Mesendoderm (in vitro differentiated cells): Measurements from ENCODE around the gene PSMG1.
"Not testable (repeated sequence)": the region's sequence is repeated elsewhere in the genome, so short reads cannot be mapped to it uniquely, and the experiment has no call there.

Experiments used
- DNase-seq: peaks from one replicate; pipeline ENCODE4 v3.0.0; 2013
- H2AK5ac ChIP-seq: 2 replicates; pipeline ENCODE4 v1.6.1; 2013; ENCODE audit warnings: low read length, inconsistent platforms
- H2BK120ac ChIP-seq: 2 replicates; pipeline ENCODE4 v1.6.1; 2013; ENCODE audit warnings: low read depth, mild to moderate bottlenecking, low read length, moderate library complexity, mixed read lengths
- H2BK15ac ChIP-seq: replicated peaks from 2 replicates; pipeline ENCODE4 v1.6.1; 2013; ENCODE audit warnings: low read depth, mild to moderate bottlenecking, moderate library complexity
- H2BK5ac ChIP-seq: 2 replicates; pipeline ENCODE4 v1.6.1; 2013; ENCODE audit warnings: low read length, inconsistent platforms
- H3K18ac ChIP-seq: 2 replicates; pipeline ENCODE4 v1.6.1; 2013; ENCODE audit warnings: mild to moderate bottlenecking, low read length, mixed read lengths
- H3K23ac ChIP-seq: one replicate; pipeline ENCODE4 v1.6.1; 2013; ENCODE audit warnings: low read length
- H3K27ac ChIP-seq: 2 replicates; pipeline ENCODE4 v1.5.1; 2013; ENCODE audit warnings: low read depth, mild to moderate bottlenecking, inconsistent platforms, low read length, moderate library complexity
- H3K27me3 ChIP-seq: 2 replicates; pipeline ENCODE4 v1.6.1; 2013; ENCODE audit warnings: low read length, control low read depth, mild to moderate bottlenecking, inconsistent platforms; ENCODE audit not compliant: insufficient read depth, poor library complexity
- H3K36me3 ChIP-seq: 2 replicates; pipeline ENCODE4 v1.6.1; 2013; ENCODE audit warnings: low read length, inconsistent platforms; ENCODE audit not compliant: control insufficient read depth, insufficient read depth
- H3K4ac ChIP-seq: one replicate; pipeline ENCODE4 v1.6.1; 2013; ENCODE audit warnings: low read depth, mild to moderate bottlenecking, low read length, moderate library complexity
- H3K4me1 ChIP-seq: 2 replicates; pipeline ENCODE4 v1.6.1; 2013; ENCODE audit warnings: low read depth, low read length, inconsistent platforms; ENCODE audit not compliant: control insufficient read depth
- H3K4me2 ChIP-seq: 2 replicates; pipeline ENCODE4 v1.6.1; 2013; ENCODE audit warnings: low read length
- H3K4me3 ChIP-seq: 2 replicates; pipeline ENCODE4 v1.5.1; 2013; ENCODE audit warnings: mild to moderate bottlenecking, low read length
- H3K56ac ChIP-seq: one replicate; pipeline ENCODE4 v1.6.1; 2013; ENCODE audit warnings: low read length
- H3K79me1 ChIP-seq: 2 replicates; pipeline ENCODE4 v1.6.1; 2013; ENCODE audit warnings: low read length, inconsistent platforms
- H3K79me2 ChIP-seq: 2 replicates; pipeline ENCODE4 v1.6.1; 2013; ENCODE audit warnings: mild to moderate bottlenecking, low read length; ENCODE audit not compliant: control insufficient read depth, insufficient read depth
- H3K9ac ChIP-seq: 2 replicates; pipeline ENCODE4 v1.6.1; 2013; ENCODE audit warnings: low read length, inconsistent platforms
- H4K5ac ChIP-seq: one replicate; pipeline ENCODE4 v1.6.1; 2013; ENCODE audit warnings: low read length
- H4K8ac ChIP-seq: one replicate; pipeline ENCODE4 v1.6.1; 2013; ENCODE audit warnings: low read depth, mild to moderate bottlenecking, control low read depth, low read length, moderate library complexity
- WGBS: extraction: QIAGEN DNeasy Blood & Tissue Kit; methylation state at CpG from one replicate; pipeline ENCODE4 v1.1.7; 2013; ENCODE audit warnings: low lambda C conversion rate, missing lambda C conversion rate; ENCODE audit not compliant: insufficient coverage; ENCODE audit errors: extremely low coverage; 5-methylcytosine and 5-hydroxymethylcytosine counted together

PSMG1 gene

GRCh38 chr21:39159342-39160063 is 23.7 kb downstream of the PSMG1 start:
- no peak overlapping the region for H3K27ac ChIP-seq
- no peak overlapping the region for H3K4me2 ChIP-seq
- DNase-seq, result no peak
- H3K79me2 ChIP-seq, result no peaks in the 10 kb centered on the region
- H2BK5ac ChIP-seq, result no peak overlapping the region
- no peak overlapping the region for H3K4me3 ChIP-seq
- H3K9ac ChIP-seq, result no peak overlapping the region
- no peak overlapping the region for H2AK5ac ChIP-seq
- no peak overlapping the region for H2BK120ac ChIP-seq
- no peak overlapping the region for H3K4ac ChIP-seq
- no peak overlapping the region for H4K8ac ChIP-seq
- H4K5ac ChIP-seq, result no peak overlapping the region
- no peaks in the 10 kb centered on the region for H3K79me1 ChIP-seq
- H3K27me3 ChIP-seq, result no peaks in the 10 kb centered on the region
- H3K4me1 ChIP-seq, result no peaks in the 10 kb centered on the region
- no peaks in the 10 kb centered on the region for H3K36me3 ChIP-seq
- whole genome bisulfite sequencing, result no CpG with 5 or more reads among the region's 7 CpGs
- no peak overlapping the region for H3K56ac ChIP-seq
- H2BK15ac ChIP-seq, result no peak overlapping the region
- no peak overlapping the region for H3K18ac ChIP-seq
- no peak overlapping the region for H3K23ac ChIP-seq

DNA sequence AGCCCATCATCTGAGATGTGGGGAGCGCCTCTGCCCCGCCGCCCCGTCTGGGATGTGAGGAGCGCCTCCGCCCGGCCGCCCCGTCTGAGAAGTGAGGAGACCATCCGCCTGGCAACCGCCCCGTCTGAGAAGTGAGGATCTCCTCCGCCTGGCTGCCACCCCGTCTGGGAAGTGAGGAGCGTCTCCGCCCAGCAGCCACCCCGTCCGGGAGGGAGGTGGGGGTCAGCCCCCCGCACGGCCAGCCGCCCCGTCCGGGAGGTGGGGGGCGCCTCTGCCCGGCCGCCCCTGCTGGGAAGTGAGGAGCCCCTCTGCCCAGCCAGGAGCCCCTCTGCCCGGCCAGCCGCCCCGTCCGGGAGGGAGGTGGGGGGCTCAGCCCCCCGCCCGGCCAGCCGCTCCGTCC is 26.0 kb downstream of the PSMG1 start:
- H3K27me3 ChIP-seq, H2BK120ac ChIP-seq, H3K4me2 ChIP-seq, H3K9ac ChIP-seq, H3K4ac ChIP-seq, H2BK5ac ChIP-seq, H2AK5ac ChIP-seq, H3K4me3 ChIP-seq, H3K18ac ChIP-seq, H3K79me1 ChIP-seq, H3K27ac ChIP-seq, H3K23ac ChIP-seq, H4K8ac ChIP-seq, H3K4me1 ChIP-seq, H2BK15ac ChIP-seq, H3K36me3 ChIP-seq, H4K5ac ChIP-seq, H3K56ac ChIP-seq, DNase-seq, H3K79me2 ChIP-seq: not testable (repeated sequence)
- no CpG with 5 or more reads among the region's 34 CpGs for WGBS

GRCh38 chr21:39156024-39156423 is 27.2 kb downstream of the PSMG1 start:
- Histone ChIP-seq H4K5ac (no peak overlapping the region), H3K23ac (no peak overlapping the region), H2BK120ac (no peak overlapping the region), H2BK15ac (no peak overlapping the region), H3K9ac (no peak overlapping the region), H3K79me1 (no peaks in the 10 kb centered on the region), H3K79me2 (no peaks in the 10 kb centered on the region), H3K4me3 (no peak overlapping the region), H3K36me3 (no peaks in the 10 kb centered on the region), H3K27me3 (no peaks in the 10 kb centered on the region), H3K18ac (no peak overlapping the region), H2AK5ac (no peak overlapping the region), H3K4ac (no peak overlapping the region), H2BK5ac (no peak overlapping the region), H3K56ac (no peak overlapping the region), H3K4me1 (no peaks in the 10 kb centered on the region), H3K27ac (no peak overlapping the region), H3K4me2 (no peak overlapping the region), H4K8ac (no peak overlapping the region)
- WGBS, result no CpG with 5 or more reads among the region's 7 CpGs
- DNase-seq, result no peak

DNA sequence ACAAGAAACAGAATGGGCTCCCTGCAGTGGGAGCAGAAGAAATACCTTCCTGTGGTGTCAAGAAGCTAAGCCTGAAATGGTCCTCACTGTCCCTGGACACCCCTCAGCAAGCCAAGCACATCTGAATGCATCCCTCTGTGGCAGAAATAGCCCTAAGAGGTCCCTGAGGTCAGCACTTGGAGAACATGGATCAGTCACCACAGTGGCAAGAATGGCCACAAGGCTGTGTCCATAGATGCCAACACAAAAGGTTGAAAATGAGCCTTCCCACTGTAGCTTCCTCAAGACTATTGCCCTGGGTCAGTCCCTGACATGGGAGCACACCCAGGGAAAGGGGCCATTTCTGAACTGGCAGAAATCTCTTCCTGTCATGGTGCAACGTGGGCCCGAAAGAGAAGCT is 27.7 kb downstream of the PSMG1 start:
- no peak overlapping the region for H2BK15ac ChIP-seq
- no peaks in the 10 kb centered on the region for H3K79me1 ChIP-seq
- no peak for DNase-seq
- no peak overlapping the region for H3K56ac ChIP-seq
- H3K79me2 ChIP-seq, result no peaks in the 10 kb centered on the region
- no peak overlapping the region for H2BK120ac ChIP-seq
- no peaks in the 10 kb centered on the region for H3K4me1 ChIP-seq
- no peak overlapping the region for H3K9ac ChIP-seq
- H3K18ac ChIP-seq, result no peak overlapping the region
- no peak overlapping the region for H3K4ac ChIP-seq
- no peak overlapping the region for H2AK5ac ChIP-seq
- H4K8ac ChIP-seq, result no peak overlapping the region
- H3K36me3 ChIP-seq, result no peaks in the 10 kb centered on the region
- no peaks in the 10 kb centered on the region for H3K27me3 ChIP-seq
- no peak overlapping the region for H3K4me2 ChIP-seq
- H3K23ac ChIP-seq, result no peak overlapping the region
- no peak overlapping the region for H3K4me3 ChIP-seq
- no peak overlapping the region for H2BK5ac ChIP-seq
- no peak overlapping the region for H3K27ac ChIP-seq
- WGBS, result no CpG with 5 or more reads among the region's 2 CpGs
- no peak overlapping the region for H4K5ac ChIP-seq

DNA sequence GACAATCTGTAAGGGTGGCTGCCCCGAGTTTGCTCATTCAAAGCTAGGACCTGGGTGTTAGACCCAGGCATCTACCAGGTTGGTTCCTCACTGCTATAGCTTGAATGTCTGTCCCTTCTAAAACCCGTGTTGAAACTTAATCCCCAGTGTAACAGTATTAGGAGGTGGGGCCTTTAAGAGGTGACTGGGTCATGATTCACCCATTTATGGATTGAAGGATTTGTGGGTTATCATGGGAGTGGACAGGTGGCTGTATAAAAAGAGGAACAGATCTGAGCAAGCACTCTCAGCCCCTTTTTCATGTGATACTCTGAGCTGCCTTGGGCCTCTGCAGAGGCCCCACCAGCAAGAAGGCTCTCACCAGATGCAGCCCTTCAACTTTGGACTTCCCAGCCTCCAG is 29.4 kb downstream of the PSMG1 start:
- H2AK5ac ChIP-seq, result no peak overlapping the region
- H3K79me2 ChIP-seq, result no peaks in the 10 kb centered on the region
- no peak overlapping the region for H3K27ac ChIP-seq
- no peak overlapping the region for H3K18ac ChIP-seq
- H3K4me1 ChIP-seq, result no peaks in the 10 kb centered on the region
- no peak overlapping the region for H3K23ac ChIP-seq
- WGBS, result no CpG with 5 or more reads among the region's 2 CpGs
- H3K4me3 ChIP-seq, result no peak overlapping the region
- H3K9ac ChIP-seq, result no peak overlapping the region
- H2BK15ac ChIP-seq, result no peak overlapping the region
- H2BK120ac ChIP-seq, result no peak overlapping the region
- no peaks in the 10 kb centered on the region for H3K36me3 ChIP-seq
- H3K4ac ChIP-seq, result no peak overlapping the region
- H2BK5ac ChIP-seq, result no peak overlapping the region
- no peaks in the 10 kb centered on the region for H3K79me1 ChIP-seq
- no peak for DNase-seq
- H3K56ac ChIP-seq, result no peak overlapping the region
- no peaks in the 10 kb centered on the region for H3K27me3 ChIP-seq
- H3K4me2 ChIP-seq, result no peak overlapping the region
- H4K8ac ChIP-seq, result no peak overlapping the region
- H4K5ac ChIP-seq, result no peak overlapping the region

- Histone ChIP-seq H3K79me1 (no peaks in the 10 kb centered on the region), H3K4ac (no peak overlapping the region), H3K27me3 (no peaks in the 10 kb centered on the region), H4K5ac (no peak overlapping the region), H2BK15ac (no peak overlapping the region), H2BK120ac (no peak overlapping the region), H3K4me3 (no peak overlapping the region), H3K23ac (no peak overlapping the region), H3K9ac (no peak overlapping the region), H3K4me1 (no peaks in the 10 kb centered on the region), H3K4me2 (no peak overlapping the region), H4K8ac (no peak overlapping the region), H3K56ac (no peak overlapping the region), H2BK5ac (no peak overlapping the region), H3K36me3 (no peaks in the 10 kb centered on the region), H3K18ac (no peak overlapping the region), H3K27ac (no peak overlapping the region), H2AK5ac (no peak overlapping the region), H3K79me2 (no peaks in the 10 kb centered on the region)
- DNase-seq, result peak; percentile 35
- no CpG with 5 or more reads among the region's 2 CpGs for WGBS
Measured at GRCh38 chr21:39153373-39153772, 29.9 kb downstream of the PSMG1 start.
